ENCODE measurements around the gene ICA1L.

The ICA1L gene

DNA sequence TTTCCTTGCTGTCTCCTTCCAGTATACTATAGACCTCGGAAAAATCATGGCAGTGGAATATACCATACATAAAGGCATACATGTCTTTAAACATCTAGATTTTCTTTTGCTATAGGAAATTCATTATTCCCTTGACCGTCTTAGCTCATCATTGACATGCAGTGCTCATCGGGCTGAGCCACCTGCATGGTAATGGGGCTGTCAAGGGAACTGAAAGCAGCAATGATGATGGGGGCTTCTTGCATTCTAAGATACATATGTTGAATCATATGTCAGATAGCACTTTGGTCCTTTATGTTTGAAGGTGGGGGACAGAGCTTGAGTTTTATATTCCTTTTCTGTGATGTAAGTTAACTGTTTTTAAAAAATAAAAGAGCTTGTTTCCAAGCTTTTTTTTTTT lies 106.6 kb downstream of the ICA1L start:
- H3K27me3 ChIP-seq (ENCODE audit: low read length), result no peaks in the 10 kb centered on the region
- TF ChIP-seq EZH2phosphoT487 (conservative IDR thresholded peaks at IDR 0.05; ENCODE audit: low read length), result no peak
- TF ChIP-seq, protein P1, sequence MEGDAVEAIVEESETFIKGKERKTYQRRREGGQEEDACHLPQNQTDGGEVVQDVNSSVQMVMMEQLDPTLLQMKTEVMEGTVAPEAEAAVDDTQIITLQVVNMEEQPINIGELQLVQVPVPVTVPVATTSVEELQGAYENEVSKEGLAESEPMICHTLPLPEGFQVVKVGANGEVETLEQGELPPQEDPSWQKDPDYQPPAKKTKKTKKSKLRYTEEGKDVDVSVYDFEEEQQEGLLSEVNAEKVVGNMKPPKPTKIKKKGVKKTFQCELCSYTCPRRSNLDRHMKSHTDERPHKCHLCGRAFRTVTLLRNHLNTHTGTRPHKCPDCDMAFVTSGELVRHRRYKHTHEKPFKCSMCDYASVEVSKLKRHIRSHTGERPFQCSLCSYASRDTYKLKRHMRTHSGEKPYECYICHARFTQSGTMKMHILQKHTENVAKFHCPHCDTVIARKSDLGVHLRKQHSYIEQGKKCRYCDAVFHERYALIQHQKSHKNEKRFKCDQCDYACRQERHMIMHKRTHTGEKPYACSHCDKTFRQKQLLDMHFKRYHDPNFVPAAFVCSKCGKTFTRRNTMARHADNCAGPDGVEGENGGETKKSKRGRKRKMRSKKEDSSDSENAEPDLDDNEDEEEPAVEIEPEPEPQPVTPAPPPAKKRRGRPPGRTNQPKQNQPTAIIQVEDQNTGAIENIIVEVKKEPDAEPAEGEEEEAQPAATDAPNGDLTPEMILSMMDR (IDR thresholded peaks at IDR 0.05; ENCODE audit: insufficient read depth, low read length, poor library complexity, severe bottlenecking), result no peak
- no peak overlapping the region for H3K9ac ChIP-seq (ENCODE audit: low read length)
- H3K9me3 ChIP-seq (ENCODE audit: insufficient read depth, low read length), result no peaks in the 10 kb centered on the region
- H3F3A ChIP-seq (ENCODE audit: insufficient read depth), result no peaks in the 10 kb centered on the region
- H3K9me2 ChIP-seq (replicated peaks; ENCODE audit: insufficient read depth, low read length), result no peaks in the 10 kb centered on the region
- H3K4me2 ChIP-seq (ENCODE audit: low read depth, low read length, poor library complexity, severe bottlenecking), result no peak overlapping the region
- H3K36me3 ChIP-seq (ENCODE audit: low read length), result no peaks in the 10 kb centered on the region
- no peaks in the 10 kb centered on the region for H4K20me1 ChIP-seq (ENCODE audit: low read depth, low read length)
- no peak overlapping the region for H3K4me3 ChIP-seq (ENCODE audit: insufficient read depth, low read length, poor library complexity, severe bottlenecking)
- no peak overlapping the region for H2AFZ ChIP-seq (ENCODE audit: low read depth, low read length, severe bottlenecking)
- no peaks in the 10 kb centered on the region for H3K79me2 ChIP-seq (ENCODE audit: insufficient read depth, low read length)
- no peak overlapping the region for H3K27ac ChIP-seq (ENCODE audit: low read depth, low read length)

DNA sequence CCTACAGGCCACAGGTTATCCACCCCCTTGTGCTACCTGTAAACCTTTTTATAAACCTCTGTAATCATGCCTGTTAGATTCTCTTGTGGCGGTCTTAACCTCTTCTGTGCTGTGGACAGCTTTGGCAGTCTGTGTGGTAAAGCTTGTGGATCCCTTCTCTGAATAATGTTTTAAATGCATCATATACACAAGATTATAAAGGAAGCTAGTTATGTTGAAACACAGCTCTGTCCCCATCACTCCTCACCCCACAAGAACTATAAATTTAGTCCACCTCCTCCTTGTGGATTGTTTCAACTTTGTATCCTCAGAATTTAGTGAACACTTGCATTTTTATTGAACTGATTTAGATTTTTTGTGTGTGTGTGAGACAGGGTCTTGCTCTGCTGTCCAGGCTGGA lies 107.7 kb downstream of the ICA1L start:
- Histone ChIP-seq H3F3A (ENCODE audit: insufficient read depth) (no peaks in the 10 kb centered on the region), H3K9me3 (ENCODE audit: insufficient read depth, low read length) (no peaks in the 10 kb centered on the region), H2AFZ (ENCODE audit: low read depth, low read length, severe bottlenecking) (no peak overlapping the region), H3K36me3 (ENCODE audit: low read length) (no peaks in the 10 kb centered on the region), H3K9me2 (replicated peaks; ENCODE audit: insufficient read depth, low read length) (no peaks in the 10 kb centered on the region), H3K4me2 (ENCODE audit: low read depth, low read length, poor library complexity, severe bottlenecking) (no peak overlapping the region), H3K27ac (ENCODE audit: low read depth, low read length) (no peak overlapping the region), H3K4me3 (ENCODE audit: insufficient read depth, low read length, poor library complexity, severe bottlenecking) (no peak overlapping the region), H3K79me2 (ENCODE audit: insufficient read depth, low read length) (no peaks in the 10 kb centered on the region), H4K20me1 (ENCODE audit: low read depth, low read length) (no peaks in the 10 kb centered on the region), H3K27me3 (ENCODE audit: low read length) (no peaks in the 10 kb centered on the region), H3K9ac (ENCODE audit: low read length) (no peak overlapping the region)
- no peak for TF ChIP-seq EZH2phosphoT487 (conservative IDR thresholded peaks at IDR 0.05; ENCODE audit: low read length)
- TF ChIP-seq, protein P1 (IDR thresholded peaks at IDR 0.05; ENCODE audit: insufficient read depth, low read length, poor library complexity, severe bottlenecking), result no peak

DNA sequence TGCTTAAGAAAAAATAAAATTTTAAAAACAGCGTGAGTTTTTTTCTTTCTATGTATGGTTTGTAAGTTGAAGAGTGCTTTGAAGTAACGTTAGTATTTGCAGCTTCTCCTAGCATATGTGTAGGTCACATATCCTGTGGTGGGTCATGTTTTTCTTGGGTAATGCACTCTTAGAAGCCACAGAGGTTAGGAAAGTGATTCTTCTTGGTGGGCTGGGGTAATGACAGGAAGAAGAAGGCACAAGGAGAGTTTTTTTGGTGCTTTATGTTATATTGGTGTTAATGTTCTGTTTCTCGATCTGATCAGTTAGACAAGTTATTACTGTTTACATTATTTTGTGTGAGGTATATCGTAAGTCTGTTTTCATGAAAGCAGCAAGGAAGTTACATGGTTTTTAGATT lies 109.0 kb downstream of the ICA1L start:
- TF ChIP-seq, protein P1 (IDR thresholded peaks at IDR 0.05; ENCODE audit: insufficient read depth, low read length, poor library complexity, severe bottlenecking), result no peak
- no peak for TF ChIP-seq EZH2phosphoT487 (conservative IDR thresholded peaks at IDR 0.05; ENCODE audit: low read length)
- no peak overlapping the region for H3K4me2 ChIP-seq (ENCODE audit: low read depth, low read length, poor library complexity, severe bottlenecking)
- H3K9ac ChIP-seq (ENCODE audit: low read length), result no peak overlapping the region
- H3K27ac ChIP-seq (ENCODE audit: low read depth, low read length), result no peak overlapping the region
- no peak overlapping the region for H2AFZ ChIP-seq (ENCODE audit: low read depth, low read length, severe bottlenecking)
- H3K4me3 ChIP-seq (ENCODE audit: insufficient read depth, low read length, poor library complexity, severe bottlenecking), result no peak overlapping the region
- no peaks in the 10 kb centered on the region for H3K9me3 ChIP-seq (ENCODE audit: insufficient read depth, low read length)
- no peaks in the 10 kb centered on the region for H3K27me3 ChIP-seq (ENCODE audit: low read length)
- no peaks in the 10 kb centered on the region for H4K20me1 ChIP-seq (ENCODE audit: low read depth, low read length)
- no peaks in the 10 kb centered on the region for H3K9me2 ChIP-seq (replicated peaks; ENCODE audit: insufficient read depth, low read length)
- H3K79me2 ChIP-seq (ENCODE audit: insufficient read depth, low read length), result no peaks in the 10 kb centered on the region
- H3F3A ChIP-seq (ENCODE audit: insufficient read depth), result no peaks in the 10 kb centered on the region
- H3K36me3 ChIP-seq (ENCODE audit: low read length), result no peaks in the 10 kb centered on the region

Measured in SU-DHL-6 (cell line).